ENCODE measurements around the gene COL5A1.

DNA sequence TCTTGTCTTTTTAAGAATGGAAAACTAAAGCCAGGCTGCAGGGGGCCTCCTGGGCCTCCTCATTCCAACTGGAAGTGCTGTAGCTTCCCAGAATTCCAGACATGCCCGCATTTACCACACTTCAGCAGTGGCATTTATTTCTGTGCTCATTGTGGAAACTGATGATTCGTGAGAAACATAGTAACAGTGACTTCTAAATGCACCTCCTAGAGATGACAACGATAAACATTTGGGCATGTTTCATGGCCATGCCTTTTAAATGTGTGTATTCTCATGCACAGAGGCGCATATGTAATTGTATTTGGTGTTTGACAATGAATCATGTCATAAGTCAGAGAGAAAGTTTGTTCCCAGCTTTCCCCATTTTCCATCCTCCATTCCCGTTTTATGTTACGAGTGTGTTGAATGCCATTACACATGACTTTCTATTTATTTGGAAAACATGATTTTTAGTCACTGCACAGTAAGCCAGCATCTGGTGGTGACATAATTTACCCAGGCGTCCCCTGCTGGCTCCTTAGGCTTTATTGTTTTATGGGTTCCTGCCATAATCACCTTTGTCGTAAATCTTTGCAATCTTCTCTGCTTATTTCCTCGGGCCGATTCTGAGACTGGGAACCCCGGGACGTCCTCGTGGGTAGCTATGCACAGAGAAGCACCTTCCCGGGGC lies 170.2 kb downstream of the COL5A1 start:
- TF ChIP-seq, protein P1, sequence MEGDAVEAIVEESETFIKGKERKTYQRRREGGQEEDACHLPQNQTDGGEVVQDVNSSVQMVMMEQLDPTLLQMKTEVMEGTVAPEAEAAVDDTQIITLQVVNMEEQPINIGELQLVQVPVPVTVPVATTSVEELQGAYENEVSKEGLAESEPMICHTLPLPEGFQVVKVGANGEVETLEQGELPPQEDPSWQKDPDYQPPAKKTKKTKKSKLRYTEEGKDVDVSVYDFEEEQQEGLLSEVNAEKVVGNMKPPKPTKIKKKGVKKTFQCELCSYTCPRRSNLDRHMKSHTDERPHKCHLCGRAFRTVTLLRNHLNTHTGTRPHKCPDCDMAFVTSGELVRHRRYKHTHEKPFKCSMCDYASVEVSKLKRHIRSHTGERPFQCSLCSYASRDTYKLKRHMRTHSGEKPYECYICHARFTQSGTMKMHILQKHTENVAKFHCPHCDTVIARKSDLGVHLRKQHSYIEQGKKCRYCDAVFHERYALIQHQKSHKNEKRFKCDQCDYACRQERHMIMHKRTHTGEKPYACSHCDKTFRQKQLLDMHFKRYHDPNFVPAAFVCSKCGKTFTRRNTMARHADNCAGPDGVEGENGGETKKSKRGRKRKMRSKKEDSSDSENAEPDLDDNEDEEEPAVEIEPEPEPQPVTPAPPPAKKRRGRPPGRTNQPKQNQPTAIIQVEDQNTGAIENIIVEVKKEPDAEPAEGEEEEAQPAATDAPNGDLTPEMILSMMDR (conservative IDR thresholded peaks at IDR 0.05; ENCODE audit: low read depth in 2 of 2) = peak in 1 of 2 experiments; percentile 13; a peak in 1 of 4 replicates
- TF ChIP-seq POLR2AphosphoS5 (IDR thresholded peaks at IDR 0.05; ENCODE audit: low read depth) (no peak), EZH2 (IDR thresholded peaks at IDR 0.05; ENCODE audit: low read depth, unreplicated experiment) (no peak), CREB1 (CRISPR knock-in tag; IDR thresholded peaks at IDR 0.05; ENCODE audit: low read depth) (no peak), EZH2phosphoT487 (IDR thresholded peaks at IDR 0.05; ENCODE audit: unreplicated experiment) (no peak), JUNB (IDR thresholded peaks at IDR 0.05; ENCODE audit: unreplicated experiment) (no peak), STAT1 (IDR thresholded peaks at IDR 0.05; ENCODE audit: unreplicated experiment) (no peak)
- TF ChIP-seq, protein P2, sequence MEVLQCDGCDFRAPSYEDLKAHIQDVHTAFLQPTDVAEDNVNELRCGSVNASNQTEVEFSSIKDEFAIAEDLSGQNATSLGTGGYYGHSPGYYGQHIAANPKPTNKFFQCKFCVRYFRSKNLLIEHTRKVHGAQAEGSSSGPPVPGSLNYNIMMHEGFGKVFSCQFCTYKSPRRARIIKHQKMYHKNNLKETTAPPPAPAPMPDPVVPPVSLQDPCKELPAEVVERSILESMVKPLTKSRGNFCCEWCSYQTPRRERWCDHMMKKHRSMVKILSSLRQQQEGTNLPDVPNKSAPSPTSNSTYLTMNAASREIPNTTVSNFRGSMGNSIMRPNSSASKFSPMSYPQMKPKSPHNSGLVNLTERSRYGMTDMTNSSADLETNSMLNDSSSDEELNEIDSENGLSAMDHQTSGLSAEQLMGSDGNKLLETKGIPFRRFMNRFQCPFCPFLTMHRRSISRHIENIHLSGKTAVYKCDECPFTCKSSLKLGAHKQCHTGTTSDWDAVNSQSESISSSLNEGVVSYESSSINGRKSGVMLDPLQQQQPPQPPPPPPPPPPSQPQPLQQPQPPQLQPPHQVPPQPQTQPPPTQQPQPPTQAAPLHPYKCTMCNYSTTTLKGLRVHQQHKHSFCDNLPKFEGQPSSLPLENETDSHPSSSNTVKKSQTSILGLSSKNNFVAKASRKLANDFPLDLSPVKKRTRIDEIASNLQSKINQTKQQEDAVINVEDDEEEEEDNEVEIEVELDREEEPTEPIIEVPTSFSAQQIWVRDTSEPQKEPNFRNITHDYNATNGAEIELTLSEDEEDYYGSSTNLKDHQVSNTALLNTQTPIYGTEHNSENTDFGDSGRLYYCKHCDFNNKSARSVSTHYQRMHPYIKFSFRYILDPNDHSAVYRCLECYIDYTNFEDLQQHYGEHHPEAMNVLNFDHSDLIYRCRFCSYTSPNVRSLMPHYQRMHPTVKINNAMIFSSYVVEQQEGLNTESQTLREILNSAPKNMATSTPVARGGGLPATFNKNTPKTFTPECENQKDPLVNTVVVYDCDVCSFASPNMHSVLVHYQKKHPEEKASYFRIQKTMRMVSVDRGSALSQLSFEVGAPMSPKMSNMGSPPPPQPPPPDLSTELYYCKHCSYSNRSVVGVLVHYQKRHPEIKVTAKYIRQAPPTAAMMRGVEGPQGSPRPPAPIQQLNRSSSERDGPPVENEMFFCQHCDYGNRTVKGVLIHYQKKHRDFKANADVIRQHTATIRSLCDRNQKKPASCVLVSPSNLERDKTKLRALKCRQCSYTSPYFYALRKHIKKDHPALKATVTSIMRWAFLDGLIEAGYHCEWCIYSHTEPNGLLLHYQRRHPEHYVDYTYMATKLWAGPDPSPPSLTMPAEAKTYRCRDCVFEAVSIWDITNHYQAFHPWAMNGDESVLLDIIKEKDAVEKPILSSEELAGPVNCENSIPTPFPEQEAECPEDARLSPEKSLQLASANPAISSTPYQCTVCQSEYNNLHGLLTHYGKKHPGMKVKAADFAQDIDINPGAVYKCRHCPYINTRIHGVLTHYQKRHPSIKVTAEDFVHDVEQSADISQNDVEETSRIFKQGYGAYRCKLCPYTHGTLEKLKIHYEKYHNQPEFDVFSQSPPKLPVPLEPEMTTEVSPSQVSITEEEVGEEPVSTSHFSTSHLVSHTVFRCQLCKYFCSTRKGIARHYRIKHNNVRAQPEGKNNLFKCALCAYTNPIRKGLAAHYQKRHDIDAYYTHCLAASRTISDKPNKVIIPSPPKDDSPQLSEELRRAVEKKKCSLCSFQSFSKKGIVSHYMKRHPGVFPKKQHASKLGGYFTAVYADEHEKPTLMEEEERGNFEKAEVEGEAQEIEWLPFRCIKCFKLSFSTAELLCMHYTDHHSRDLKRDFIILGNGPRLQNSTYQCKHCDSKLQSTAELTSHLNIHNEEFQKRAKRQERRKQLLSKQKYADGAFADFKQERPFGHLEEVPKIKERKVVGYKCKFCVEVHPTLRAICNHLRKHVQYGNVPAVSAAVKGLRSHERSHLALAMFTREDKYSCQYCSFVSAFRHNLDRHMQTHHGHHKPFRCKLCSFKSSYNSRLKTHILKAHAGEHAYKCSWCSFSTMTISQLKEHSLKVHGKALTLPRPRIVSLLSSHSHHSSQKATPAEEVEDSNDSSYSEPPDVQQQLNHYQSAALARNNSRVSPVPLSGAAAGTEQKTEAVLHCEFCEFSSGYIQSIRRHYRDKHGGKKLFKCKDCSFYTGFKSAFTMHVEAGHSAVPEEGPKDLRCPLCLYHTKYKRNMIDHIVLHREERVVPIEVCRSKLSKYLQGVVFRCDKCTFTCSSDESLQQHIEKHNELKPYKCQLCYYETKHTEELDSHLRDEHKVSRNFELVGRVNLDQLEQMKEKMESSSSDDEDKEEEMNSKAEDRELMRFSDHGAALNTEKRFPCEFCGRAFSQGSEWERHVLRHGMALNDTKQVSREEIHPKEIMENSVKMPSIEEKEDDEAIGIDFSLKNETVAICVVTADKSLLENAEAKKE (CRISPR knock-in tag; IDR thresholded peaks at IDR 0.05) = no peak
- TF ChIP-seq, protein P3, sequence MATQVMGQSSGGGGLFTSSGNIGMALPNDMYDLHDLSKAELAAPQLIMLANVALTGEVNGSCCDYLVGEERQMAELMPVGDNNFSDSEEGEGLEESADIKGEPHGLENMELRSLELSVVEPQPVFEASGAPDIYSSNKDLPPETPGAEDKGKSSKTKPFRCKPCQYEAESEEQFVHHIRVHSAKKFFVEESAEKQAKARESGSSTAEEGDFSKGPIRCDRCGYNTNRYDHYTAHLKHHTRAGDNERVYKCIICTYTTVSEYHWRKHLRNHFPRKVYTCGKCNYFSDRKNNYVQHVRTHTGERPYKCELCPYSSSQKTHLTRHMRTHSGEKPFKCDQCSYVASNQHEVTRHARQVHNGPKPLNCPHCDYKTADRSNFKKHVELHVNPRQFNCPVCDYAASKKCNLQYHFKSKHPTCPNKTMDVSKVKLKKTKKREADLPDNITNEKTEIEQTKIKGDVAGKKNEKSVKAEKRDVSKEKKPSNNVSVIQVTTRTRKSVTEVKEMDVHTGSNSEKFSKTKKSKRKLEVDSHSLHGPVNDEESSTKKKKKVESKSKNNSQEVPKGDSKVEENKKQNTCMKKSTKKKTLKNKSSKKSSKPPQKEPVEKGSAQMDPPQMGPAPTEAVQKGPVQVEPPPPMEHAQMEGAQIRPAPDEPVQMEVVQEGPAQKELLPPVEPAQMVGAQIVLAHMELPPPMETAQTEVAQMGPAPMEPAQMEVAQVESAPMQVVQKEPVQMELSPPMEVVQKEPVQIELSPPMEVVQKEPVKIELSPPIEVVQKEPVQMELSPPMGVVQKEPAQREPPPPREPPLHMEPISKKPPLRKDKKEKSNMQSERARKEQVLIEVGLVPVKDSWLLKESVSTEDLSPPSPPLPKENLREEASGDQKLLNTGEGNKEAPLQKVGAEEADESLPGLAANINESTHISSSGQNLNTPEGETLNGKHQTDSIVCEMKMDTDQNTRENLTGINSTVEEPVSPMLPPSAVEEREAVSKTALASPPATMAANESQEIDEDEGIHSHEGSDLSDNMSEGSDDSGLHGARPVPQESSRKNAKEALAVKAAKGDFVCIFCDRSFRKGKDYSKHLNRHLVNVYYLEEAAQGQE (IDR thresholded peaks at IDR 0.05; ENCODE audit: unreplicated experiment) = no peak

Data from GM23338 (cell line).